Astrocyte of the cerebellum (primary cell): ENCODE data around the gene PDRG1.

Experiments used
- DNase-seq: peaks from one replicate; pipeline ENCODE4 v3.0.0-alpha.2; 2011; ENCODE audit warnings: low read depth
- H3K4me3 ChIP-seq: 2 replicates; pipeline ENCODE4 v1.5.1; 2011; ENCODE audit warnings: mild to moderate bottlenecking, low read depth, low read length, moderate library complexity
- in situ Hi-C: cut with HindIII; loops from 2 replicates; pipeline ENCODE4 v1.10.0; 2017; ENCODE audit warnings: low sequenced_read_pairs
- TF ChIP-seq, protein P1 (sequence below): IDR thresholded peaks from 2 replicates; pipeline ENCODE4 v1.5.1; 2012; ENCODE audit warnings: low read length, low read depth, moderate library complexity, mild to moderate bottlenecking; ENCODE audit errors: missing control alignments

The PDRG1 gene

DNA sequence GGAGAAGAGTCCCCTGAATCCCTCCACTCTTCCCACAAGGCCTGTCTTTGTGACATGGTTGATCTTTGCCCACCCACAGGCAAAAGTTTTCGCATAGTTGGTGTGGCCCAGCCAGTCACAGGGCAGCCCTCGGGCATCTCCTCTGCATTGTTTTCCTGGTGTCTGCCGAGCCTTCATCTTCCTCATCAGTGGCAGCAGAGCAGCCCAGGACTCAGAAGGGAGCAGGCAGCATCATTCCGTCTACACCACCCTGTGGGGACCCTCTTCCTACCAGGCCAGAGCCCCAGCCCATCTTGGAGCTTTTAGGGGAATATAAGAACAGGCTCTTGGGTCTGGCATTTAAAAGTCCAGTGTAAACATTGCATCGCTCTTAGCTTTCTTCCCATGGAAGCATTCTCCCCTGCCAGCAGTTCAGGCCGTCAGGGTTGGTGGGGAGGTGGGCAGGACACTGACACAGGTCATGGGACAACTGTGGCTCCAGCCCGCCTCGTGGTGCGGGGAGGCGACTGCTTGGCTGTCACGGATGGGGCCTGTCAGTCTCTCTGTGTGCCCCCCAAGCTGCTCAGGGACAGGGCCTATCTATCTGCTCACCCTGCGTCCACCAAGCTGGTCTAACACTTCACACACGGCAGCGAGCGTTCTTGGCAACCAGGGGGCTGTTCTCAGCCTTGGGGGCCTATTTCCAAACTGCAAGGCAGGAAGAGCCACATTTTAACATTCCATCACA lies 38.3 kb downstream of the PDRG1 start:
- TF ChIP-seq, protein P1, sequence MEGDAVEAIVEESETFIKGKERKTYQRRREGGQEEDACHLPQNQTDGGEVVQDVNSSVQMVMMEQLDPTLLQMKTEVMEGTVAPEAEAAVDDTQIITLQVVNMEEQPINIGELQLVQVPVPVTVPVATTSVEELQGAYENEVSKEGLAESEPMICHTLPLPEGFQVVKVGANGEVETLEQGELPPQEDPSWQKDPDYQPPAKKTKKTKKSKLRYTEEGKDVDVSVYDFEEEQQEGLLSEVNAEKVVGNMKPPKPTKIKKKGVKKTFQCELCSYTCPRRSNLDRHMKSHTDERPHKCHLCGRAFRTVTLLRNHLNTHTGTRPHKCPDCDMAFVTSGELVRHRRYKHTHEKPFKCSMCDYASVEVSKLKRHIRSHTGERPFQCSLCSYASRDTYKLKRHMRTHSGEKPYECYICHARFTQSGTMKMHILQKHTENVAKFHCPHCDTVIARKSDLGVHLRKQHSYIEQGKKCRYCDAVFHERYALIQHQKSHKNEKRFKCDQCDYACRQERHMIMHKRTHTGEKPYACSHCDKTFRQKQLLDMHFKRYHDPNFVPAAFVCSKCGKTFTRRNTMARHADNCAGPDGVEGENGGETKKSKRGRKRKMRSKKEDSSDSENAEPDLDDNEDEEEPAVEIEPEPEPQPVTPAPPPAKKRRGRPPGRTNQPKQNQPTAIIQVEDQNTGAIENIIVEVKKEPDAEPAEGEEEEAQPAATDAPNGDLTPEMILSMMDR = no peak
- H3K4me3 ChIP-seq = no peak overlapping the region
- DNase-seq = no peak
- in situ Hi-C loops = no loop called here

DNA sequence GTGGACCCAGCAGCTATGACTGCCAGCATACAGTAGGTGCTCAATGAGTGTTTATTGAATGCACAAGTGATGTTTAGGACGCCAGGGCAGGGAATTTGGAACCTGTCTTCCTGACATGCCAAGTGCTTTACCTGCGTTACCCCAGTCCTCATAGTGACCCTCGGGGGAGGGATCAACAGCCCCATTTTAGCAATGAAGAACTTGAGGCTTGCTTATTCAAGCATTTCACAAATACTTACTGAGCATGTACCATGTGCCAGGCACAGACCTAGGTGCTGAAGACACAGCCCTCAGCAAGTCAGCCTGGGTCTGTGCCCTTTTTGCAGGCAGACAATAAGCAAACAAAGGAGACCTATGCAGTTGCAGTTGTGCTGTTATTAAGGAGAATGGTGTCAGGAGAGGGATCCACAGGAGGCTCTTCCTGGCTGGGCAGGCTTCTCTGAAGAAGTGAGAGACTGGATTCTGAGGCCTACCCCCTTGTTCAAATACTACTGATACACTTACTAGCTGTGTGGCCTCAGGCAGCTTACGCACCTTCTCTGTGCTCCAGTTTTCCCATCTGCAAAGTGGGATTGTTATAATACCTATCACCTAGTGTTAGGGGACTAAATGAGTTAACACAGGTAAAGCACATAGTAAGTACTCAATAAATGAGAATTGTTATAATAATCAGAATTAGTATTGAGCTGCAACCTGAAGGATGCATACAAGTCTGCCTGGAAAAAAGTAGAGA lies 41.6 kb downstream of the PDRG1 start:
- no peak for DNase-seq
- H3K4me3 ChIP-seq = no peak overlapping the region
- TF ChIP-seq, protein P1 = no peak
- in situ Hi-C loops = no loop called here

DNA sequence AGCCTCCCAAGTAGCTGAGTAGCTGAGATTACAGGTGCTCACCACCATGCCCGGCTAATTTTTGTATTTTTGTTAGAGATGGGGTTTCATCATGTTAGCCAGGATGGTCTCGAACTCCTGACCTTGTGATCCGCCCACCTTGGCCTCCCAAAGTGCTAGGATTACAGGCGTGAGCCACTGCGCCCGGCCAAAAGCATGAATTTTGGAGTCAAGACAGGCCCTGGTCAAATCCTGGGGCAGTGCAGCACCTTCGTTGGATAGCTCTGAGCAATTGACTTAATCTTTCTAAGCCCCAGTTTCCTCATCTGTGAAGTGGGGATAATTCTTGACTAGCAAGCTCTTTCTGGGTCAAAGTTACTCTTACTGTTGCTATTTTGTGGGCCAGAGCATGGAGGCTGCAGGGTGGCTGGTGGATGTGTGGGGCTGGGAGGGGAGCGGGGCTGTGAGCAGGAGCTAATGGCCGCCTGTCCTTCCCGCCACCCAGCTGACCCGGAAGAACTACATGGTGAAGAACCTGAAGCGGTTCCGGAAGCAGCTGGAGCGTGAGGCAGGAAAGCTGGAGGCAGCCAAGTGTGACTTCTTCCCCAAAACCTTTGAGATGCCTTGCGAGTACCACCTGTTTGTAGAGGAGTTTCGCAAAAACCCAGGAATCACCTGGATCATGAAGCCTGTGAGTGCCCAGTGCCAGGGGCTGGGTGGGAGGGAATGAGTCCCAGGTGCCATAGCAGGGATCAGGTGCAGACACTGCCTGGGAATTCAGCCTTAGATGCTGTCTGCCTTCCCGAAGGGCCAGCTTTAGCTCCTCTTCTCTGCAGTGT lies 42.4 kb downstream of the PDRG1 start:
- TF ChIP-seq, protein P1 = no peak
- in situ Hi-C loops = no loop called here
- H3K4me3 ChIP-seq = no peak overlapping the region
- no peak for DNase-seq

DNA sequence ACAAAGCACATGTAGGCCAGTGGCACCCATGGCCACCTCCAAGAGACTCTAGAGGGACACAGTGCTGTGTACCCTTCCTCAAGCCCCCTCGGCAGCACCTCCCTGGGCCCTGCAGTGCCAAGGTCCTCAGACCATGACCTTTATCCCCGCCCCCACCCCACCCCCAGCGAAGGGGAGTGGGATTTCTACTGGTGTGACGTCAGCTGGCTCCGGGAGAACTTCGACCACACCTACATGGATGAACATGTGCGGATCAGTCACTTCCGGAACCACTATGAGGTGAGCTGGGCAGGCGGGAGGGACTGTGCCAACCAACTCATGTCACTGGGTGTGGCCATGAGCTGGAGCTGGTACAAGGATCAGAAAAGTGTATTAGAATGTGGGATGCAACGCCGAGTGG lies 43.4 kb downstream of the PDRG1 start:
- in situ Hi-C loops = no loop called here
- TF ChIP-seq, protein P1 = no peak
- DNase-seq = no peak
- H3K4me3 ChIP-seq = no peak overlapping the region

DNA sequence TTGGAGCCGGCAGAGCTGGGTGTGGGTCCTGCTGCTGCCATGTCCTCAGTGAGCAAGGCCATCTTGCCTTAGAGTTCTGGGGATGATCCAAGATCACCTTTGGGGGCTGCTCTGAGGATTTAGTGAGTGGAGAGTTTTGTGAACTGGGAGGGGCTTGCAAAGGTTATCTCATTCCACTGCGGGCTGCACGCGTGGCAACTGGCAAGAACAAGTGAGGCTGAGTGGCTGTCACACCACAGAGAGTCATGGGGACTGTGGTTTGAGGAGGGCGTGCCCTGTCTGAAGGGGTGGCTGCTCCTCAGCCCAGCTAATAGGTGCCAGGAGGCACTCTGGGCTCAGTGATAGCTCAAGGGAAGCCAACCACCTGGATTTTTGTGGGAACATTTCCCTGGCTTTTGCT lies 43.8 kb downstream of the PDRG1 start:
- no peak for DNase-seq
- TF ChIP-seq, protein P1 = no peak
- in situ Hi-C loops = no loop called here
- no peak overlapping the region for H3K4me3 ChIP-seq

DNA sequence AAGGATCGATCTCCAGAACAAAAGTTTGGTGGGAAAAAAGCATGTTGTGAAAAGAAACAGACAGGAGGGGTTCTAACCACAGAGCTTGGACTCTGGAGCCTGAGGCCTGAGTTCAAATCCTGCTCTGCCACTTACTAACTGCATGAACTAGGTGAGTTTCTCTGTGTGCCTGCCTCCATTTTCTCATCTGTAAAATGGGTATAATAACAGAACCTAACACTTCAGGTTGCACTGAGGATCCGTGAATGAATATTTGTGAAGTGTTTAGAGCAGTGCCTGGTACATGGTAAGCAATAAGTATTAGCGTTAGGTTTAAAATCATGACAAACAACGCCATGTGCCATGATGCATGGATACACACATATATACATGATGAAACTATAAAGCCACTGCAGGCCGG lies 44.8 kb downstream of the PDRG1 start:
- no peak overlapping the region for H3K4me3 ChIP-seq
- DNase-seq = no peak
- TF ChIP-seq, protein P1 = no peak
- in situ Hi-C loops = no loop called here
